Uterus (tissue), 2 donors: ENCODE measurements around the gene CRYBG1.

ENCODE experiments used
- POLR2A ChIP-seq, 2 donors: fragments of 450-650 bp; IDR thresholded peaks; one replicate each; pipeline ENCODE4 v1.6.1; 2016; ENCODE audit warnings: antibody characterized with exemption in 2 of 2, mild to moderate bottlenecking in 1 of 2, moderate library complexity in 1 of 2
- TF ChIP-seq, protein P1 (sequence below), 4 experiments: fragments of 200-600 bp in 2 of 4; fragments of 450-650 bp in 2 of 4; sonication (generic) in 2 of 4; IDR thresholded peaks; one replicate each; pipeline ENCODE4 v1.5.1; 2016 to 2019; ENCODE audit warnings: antibody characterized with exemption in 4 of 4, mild to moderate bottlenecking in 2 of 4, moderate library complexity in 1 of 4

GRCh38 chr6:106614166-106614565 lies 253.6 kb downstream of the CRYBG1 start:
- TF ChIP-seq, protein P1, sequence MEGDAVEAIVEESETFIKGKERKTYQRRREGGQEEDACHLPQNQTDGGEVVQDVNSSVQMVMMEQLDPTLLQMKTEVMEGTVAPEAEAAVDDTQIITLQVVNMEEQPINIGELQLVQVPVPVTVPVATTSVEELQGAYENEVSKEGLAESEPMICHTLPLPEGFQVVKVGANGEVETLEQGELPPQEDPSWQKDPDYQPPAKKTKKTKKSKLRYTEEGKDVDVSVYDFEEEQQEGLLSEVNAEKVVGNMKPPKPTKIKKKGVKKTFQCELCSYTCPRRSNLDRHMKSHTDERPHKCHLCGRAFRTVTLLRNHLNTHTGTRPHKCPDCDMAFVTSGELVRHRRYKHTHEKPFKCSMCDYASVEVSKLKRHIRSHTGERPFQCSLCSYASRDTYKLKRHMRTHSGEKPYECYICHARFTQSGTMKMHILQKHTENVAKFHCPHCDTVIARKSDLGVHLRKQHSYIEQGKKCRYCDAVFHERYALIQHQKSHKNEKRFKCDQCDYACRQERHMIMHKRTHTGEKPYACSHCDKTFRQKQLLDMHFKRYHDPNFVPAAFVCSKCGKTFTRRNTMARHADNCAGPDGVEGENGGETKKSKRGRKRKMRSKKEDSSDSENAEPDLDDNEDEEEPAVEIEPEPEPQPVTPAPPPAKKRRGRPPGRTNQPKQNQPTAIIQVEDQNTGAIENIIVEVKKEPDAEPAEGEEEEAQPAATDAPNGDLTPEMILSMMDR (IDR thresholded peaks at IDR 0.05), result no peak
- TF ChIP-seq POLR2A (IDR thresholded peaks at IDR 0.05), result no peak
